GM18907 (cell line): Measurements from ENCODE around the gene PLEKHG3.

Experiments
- ATAC-seq: cut with Tn5 transposase; IDR thresholded peaks from one replicate; pipeline ENCODE4 v1.9.1; 2021; ENCODE audit warnings: mild to moderate bottlenecking, moderate library complexity; ENCODE audit not compliant: unreplicated experiment

The PLEKHG3 gene

DNA sequence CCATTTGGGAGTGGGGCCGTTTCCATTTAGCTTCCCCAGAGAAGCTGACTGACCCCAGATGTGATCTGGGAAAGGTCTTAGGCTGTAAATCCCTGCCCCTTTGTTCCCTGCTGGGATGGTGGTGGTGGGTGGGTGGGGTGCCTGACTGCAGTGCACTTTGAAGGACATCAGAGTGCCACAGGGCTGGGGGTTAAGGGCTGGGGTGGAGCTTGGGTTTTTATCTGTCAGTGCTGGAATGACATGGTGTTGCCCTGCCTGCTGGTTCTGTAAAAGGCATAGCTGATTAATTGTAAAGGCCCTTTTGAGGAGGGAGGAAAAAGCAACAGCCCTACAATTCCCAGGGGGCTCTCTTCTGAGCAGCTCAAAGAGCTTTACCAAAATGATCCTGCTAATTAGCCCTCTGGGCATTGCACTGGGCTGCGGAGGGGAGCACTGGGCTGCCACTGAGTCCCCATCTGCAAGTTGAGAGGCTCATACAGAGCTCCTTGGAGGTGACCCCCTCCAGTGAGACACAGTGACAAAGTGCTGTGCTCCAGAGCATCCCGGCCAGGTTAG, 21.1 kb downstream of the PLEKHG3 start:
- ATAC-seq = no peak

DNA sequence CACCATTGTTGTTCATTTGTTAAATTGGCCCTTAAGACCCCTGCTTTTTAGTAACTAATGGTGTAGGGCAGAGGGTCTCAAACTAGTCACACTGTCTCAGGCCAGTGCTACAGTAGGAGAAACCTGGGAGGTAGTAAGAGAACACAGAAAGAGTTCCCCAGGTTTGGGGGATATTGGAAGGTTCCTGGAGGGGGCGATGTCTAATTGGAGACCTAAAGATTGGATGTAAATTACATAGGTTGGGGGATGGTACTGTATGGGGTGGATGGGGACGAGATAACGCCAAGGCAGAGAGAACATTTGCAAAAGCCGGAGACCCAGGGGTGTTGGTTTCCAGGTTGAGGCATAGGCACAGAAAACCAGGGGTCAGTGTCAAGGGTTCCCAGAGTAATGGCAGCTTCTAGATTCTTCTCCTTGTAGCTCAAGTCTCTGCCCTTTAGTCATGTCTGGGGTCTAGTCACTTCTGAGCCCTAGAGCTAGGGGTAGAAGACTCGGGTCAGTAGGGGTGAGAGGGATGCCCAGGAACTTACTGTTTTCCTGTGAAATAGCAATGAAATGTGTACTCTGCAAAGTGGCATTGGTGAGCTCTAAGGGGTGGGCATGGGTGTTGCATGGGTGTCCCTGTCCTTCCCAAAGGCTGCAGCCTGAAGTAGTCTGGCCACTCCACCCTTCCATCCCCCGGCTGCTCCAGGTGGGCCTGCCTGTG, 21.8 kb downstream of the PLEKHG3 start:
- ATAC-seq = no peak

DNA sequence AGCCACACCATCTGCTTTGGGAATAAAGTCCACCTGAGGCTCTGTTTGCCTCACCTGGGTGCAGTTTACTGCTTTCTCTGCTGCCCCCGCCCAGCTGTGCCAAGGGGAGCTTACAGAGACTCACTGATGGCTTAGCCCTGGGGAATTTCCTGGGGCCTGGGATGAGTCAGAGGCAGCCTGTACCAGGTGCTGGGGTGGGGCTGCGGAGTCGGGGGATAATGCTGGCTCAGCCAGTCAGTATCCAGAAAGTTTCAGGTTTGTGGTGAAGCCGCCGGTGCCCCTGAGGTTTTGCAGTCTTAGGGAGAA, 22.3 kb downstream of the PLEKHG3 start:
- no peak for ATAC-seq

DNA sequence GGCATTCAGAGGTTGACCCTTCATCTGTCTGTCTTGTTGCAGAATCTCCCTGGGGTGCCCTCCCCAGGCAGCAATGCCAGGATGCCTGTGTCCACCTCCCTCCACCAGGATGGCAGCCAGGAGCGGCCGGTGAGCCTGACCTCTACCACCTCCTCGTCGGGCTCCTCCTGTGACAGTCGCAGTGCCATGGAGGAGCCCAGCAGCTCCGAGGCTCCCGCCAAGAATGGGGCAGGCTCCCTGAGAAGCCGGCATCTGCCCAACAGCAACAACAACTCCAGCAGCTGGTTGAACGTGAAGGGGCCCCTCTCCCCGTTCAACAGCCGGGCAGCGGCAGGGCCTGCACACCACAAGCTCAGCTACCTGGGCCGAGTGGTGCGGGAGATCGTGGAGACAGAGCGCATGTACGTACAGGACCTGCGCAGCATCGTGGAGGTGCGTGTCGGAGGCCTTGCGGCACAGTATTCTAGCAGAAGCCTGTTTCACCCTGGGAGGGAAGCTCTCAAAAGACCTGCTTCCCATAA, 23.4 kb downstream of the PLEKHG3 start:
- ATAC-seq = no peak

DNA sequence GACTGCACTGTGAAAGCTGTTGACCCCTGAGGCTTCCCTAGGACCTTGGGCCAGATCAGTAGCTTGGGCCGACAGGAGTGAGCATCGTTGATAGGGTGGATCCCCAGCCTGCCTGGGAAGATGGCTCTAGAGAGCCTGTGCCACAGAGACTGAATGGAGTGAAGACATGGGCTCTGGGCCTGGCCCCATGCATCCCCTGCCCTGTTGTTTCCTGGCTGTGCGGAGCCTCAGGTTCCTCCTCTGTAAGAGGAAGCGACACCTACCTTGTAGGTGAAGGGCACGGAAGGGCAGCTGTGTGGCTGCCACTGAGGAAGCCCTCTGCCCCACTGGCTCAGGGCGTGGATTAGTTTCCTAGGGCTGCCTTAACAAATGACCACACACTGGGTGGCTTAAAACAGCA, 23.9 kb downstream of the PLEKHG3 start:
- ATAC-seq = no peak

DNA sequence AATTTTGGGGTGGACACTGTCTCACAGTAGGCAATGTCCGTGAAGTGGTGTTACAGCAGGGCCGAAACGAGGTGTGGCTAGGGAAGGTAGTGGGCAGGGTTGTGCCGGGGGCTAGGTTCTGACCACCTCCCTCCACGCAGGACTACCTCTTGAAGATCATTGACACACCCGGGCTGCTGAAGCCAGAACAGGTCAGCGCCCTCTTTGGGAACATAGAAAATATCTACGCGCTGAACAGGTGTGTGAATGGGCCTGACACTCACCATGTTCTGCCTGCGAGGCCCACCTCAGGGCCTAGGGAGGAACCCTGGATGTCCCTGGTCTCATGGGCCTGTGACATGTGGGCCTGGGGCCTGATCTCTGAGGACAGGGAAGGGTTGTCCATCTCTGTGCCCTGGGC, 24.6 kb downstream of the PLEKHG3 start:
- no peak for ATAC-seq

DNA sequence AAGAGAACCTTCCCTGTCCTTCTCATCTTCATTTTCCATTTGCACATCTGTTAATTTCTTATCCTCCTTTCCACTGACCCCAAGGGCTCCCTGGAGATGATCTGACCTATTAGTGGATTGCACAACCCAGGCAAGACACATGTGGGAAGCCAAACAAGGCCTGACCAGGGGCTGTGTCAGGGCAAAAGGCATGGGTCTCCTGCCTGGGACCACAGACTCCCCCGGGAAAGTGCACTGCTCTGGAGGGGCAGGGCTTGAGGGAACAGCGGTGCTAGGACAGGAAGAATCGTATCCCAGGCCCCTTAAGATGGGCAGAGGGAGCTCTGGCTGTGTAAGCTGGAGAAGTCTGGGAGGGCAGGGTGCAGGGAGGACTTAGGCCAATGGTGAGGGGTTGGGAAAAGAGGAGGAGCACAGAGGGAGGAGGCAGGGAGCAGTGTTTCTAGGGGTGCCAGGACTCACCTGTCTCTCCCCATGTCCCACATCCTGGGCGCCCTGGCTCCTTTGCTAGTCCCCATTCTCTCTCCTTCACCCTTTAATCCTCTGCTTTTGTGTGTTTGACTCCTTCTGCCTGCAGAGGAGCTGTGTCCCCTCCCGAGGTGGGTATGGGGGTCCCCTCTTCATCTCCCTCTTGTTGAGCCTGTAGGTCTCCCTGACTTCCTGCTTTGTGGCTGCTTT, 25.3 kb downstream of the PLEKHG3 start:
- ATAC-seq = no peak

DNA sequence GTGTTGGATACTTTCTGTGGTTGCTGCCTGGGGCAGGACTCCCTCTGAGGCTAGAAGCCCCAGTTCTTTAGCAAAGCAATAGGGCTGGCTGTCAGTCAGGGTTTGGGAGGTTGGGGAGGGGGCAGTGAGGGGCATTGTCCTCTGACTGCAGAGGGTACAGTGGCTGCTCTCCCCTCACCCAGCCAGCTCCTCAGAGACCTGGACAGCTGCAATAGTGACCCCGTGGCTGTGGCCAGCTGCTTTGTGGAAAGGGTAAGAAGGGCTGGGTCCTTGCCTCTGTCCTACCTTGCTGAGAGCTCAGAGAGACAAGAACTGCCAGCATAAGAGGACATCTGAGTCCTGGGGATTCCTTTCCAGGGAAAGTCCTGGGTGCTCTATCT, 25.8 kb downstream of the PLEKHG3 start:
- ATAC-seq = no peak

DNA sequence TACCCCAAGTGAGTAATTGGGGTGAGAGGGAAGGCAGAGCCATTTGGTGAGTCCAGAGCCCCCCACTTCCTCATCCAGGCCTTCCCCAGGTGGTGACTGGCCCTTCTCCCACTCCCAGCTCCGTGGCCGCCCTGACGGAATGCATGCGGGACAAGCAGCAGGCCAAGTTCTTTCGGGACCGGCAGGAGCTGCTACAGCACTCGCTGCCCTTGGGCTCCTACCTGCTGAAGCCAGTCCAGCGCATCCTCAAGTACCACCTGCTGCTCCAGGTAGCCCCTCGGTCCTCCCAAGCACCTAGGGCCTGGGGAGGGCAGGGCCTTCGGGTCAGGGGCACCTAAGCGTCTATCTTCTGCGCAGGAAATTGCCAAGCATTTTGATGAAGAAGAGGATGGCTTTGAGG, 26.5 kb downstream of the PLEKHG3 start:
- ATAC-seq = no peak

DNA sequence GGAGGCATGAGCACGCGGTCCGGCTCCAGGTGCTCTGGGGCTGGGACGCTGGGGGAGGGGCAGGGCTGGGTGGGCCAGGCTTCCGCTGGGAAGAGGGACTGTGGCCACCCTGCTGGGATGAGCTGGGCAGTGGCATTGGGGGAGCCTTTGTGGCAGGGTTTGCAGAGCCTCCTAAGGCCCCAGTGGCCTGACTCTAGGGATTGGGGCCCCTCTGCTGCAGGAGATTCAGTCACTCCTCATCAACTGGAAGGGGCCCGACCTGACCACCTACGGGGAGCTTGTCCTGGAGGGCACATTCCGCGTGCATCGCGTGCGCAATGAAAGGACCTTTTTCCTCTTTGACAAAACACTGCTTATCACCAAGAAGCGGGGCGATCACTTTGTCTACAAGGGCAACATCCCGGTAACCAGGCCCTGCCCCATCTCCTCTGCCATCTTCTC, 26.9 kb downstream of the PLEKHG3 start:
- no peak for ATAC-seq

DNA sequence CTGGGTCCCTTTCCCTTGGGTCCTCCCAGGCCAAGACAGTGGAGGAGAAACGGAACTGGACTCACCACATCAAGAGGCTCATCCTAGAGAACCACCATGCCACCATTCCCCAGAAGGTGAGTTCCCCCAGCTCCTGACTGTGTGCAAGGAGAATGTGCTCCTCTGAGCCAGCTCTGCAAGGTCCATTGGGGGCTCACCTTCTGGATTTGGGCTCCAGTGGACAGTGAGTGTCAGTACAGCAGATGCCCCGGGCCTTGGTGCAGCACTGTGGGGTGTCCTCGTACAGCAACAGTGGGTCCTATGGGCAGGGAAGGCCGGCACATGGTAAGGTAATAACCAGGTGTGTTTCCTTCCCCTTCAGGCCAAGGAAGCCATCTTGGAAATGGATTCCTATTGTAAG, 27.8 kb downstream of the PLEKHG3 start:
- no peak for ATAC-seq

DNA sequence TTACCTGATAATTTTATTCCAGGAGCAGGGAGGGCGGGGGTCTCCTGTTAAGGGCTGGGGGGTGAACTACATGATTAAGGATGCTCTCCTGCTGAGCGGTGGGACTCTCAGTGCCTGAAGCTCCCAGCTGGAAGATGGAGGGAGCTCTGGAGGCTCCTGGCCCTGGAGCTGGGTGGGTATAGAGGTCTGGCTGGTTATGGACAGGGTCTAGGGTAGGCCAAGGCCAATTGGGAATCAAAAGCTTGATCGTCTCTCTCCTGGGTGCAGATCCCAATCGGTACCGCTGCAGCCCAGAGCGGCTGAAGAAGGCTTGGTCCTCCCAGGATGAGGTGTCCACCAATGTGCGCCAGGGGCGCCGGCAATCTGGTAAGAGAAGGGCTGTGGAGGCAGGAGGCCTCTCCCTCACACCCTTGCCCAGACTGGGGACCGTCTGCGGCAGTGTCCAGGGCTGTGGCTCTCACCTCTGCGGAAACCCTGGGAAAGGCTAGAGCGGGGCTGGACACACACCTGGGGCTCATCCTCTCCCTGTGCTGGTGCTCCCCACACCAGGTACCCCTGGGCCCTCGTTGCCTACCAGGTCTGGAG, 28.4 kb downstream of the PLEKHG3 start:
- no peak for ATAC-seq

DNA sequence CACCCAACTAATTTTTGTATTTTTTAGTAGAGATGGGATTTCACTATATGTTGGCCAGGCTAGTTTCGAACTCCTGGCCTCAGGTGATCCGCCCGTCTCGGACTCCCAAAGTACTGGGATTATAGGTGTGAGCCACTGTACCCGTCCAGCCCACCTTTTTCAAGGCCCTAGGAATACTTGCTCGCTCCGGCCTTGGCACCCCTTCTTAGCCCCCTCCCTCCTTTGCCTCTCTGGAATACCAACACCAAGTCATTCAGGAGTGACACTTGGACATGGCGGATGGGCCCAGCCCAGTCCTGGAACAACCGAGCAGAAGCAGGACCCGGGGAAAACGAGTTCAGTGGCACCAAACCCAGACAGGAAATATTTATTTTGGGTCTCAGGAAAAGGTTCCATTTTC, 29.1 kb downstream of the PLEKHG3 start:
- ATAC-seq = no peak

DNA sequence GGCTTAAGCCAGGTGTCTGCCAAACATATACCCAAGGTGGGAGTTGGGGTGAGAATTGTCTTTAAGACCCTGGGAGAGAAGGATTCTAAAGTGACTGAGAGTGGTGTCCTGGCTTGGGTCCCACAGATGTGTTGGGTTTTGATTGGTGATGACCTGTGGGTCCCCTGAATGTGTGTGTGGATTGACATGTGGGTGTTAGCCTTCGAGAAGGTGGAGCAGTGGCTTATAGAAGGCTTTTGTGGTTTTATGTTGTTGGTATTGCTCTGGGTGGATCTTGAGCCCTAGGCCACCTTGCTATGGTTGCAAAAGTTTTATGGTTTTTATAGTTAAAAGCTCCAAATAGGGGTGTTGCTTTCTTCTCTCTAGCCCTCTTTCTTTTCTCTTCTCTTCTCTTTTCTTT, 29.7 kb downstream of the PLEKHG3 start:
- ATAC-seq = no peak

DNA sequence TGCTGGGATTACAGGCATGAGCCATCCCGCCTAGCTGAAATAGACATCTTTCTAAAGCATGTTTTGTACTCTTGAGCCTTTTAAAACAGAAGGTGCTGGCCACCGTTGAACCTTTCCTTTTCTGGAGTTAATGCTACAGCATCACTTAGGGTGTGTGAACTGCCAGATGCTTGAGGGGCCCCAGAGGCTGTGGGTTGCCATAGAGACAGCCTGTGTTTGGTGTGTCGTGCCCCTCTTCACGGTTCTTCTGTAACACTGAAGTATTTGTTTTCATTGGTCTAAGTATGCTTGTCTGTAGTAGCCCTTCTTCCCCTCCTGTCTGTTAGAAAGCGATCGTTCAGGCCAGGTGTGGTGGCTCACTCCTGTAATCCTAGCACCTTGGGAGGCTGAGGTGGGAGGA, 30.8 kb downstream of the PLEKHG3 start:
- no peak for ATAC-seq

DNA sequence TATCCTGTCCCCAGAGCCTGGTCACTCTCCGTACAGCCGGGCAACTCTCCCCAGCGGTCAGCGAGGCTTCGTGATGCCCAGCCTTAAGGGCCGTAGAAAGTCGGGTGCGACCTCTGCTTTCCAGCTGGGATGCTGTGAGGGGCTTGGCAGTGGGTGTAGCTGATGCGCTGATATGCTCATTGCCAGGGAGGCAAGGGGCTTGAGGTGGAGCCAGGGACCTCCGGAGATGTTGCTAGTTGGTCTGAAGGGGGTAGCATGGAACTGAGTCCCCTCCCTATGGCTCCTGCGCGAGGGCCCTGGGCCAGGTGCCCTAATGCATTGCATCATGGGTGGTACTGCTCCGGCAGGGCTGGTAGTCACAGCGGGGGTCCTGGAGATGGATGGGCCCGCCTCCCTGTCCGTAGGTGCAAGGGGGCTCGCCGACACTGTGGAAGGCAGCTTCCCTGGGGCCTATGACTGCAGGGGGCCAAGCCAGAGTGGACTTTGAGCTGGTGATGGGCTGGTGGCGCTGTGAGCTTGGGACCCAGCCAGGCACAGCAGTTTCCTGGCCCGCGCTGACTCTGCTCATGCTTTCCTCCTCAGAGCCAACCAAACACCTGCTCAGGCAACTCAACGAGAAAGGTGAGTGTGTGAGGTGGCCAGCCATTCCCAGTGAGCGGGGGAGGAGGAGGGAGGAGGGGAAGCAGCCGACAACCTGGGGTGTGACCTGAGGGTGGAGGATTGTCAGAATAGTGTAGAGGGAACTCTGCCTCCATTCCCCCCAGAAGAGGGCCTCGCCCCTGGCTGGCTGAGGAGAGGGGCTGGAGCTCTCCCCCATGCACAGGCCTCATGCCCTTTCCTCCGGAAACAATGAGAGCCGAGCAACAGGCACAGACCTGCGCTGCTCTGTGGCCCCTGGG, 32.3 kb downstream of the PLEKHG3 start:
- ATAC-seq = no peak

DNA sequence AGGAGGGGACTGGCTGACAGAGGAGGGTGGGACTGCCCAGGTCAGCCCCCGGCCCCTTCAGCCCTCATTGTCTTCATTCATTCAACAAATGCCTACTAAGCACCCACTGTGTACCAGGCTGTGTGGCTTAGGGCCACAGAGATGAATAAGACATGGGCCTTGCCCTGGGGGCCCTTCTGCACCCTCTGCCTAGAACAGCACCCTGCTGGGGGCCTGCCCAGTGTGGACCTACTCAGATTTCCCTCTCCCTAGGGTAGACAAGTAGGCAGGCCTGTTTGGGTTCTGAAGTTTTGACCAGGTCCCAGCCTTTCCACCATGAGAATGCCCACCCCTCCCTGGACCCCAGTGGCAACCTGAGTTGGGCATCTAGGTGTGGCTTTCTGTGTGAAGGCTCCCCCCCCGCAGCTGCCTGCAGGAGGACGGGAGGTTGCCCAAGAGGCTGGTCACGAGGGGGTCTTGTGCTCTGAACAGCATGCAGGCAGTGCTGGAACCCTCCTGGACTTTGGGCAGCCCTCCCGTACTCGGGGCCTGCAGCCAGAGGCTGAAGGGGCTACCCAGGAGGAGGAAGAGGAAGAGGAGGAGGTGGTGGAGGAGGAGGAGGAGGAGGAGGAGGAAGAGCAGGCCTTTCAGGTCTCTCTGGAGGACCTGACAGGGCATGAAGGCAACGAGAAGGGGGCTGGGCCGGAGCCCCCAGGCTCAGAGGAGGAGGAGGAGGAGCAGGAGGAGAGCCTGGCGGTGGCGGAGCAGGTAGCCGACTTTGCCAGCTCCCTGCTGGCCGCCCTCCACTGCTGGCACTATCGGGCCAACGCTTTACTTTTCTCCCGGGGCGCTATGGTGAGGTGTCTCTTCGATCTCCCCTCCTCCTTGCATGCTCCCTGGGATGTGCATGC, 33.4 kb downstream of the PLEKHG3 start:
- no peak for ATAC-seq

DNA sequence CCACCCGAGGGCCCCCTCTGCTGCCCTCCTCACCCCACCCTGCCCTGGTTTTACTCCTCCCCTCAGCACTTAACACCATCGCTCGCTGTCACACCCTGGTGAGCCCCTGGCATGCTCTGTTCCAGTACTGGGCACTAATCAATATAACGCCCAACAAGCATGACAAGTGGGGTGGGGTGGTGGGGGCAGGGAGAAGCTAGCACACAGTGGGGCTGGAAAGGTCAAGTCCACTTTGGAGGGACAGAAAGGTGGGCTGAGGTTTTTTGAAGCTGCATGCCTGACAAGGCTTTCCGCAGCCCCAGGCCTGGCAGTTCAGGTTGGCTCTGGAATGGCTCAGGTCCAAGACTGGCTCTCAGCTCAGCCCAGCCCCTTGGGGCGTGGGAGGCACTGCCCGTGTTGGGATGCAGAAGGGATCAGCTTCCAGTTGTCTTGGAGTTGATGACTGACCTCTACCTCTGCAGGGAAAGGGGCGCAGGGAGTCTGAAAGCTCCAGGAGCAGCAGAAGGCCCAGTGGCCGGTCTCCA, 34.1 kb downstream of the PLEKHG3 start:
- no peak for ATAC-seq

DNA sequence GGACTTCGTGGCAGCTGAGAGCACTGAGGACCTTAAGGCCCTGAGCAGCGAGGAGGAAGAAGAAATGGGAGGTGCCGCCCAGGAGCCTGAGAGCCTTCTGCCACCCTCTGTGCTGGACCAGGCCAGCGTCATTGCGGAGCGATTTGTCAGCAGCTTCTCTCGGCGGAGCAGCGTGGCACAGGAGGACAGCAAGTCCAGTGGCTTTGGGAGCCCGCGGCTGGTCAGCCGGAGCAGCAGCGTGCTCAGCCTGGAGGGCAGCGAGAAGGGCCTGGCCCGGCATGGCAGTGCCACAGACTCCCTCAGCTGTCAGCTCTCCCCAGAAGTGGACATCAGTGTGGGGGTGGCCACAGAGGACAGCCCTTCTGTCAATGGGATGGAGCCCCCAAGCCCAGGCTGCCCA, 37.0 kb downstream of the PLEKHG3 start:
- ATAC-seq = no peak

DNA sequence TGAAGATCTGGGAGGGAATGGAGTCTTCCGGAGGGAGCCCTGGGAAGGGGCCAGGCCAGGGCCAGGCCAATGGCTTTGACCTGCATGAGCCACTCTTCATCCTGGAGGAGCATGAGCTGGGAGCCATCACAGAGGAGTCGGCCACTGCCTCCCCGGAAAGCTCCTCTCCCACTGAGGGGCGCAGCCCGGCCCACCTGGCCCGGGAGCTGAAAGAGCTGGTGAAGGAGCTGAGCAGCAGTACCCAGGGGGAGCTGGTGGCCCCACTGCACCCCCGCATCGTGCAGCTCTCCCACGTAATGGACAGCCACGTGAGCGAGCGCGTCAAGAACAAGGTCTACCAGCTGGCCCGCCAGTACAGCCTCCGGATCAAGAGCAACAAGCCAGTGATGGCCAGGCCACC, 37.7 kb downstream of the PLEKHG3 start:
- no peak for ATAC-seq
